BLaER1 (cell line): Measurements from ENCODE around the gene CTPS2.
"Not testable (repeated sequence)": the region's sequence is repeated elsewhere in the genome, so short reads cannot be mapped to it uniquely, and the experiment has no call there.

ENCODE experiments used
- H3K27ac ChIP-seq: shearing (Covaris generic); formaldehyde crosslinking; 2 replicates; pipeline ENCODE4 v1.8.1; 2022
- H3K27me3 ChIP-seq: shearing (Covaris generic); formaldehyde crosslinking; 2 replicates; pipeline ENCODE4 v1.8.1; 2022
- H3K36me3 ChIP-seq: shearing (Covaris generic); formaldehyde crosslinking; 2 replicates; pipeline ENCODE4 v1.8.1; 2022
- H3K4me1 ChIP-seq: shearing (Covaris generic); formaldehyde crosslinking; 2 replicates; pipeline ENCODE4 v1.8.1; 2022
- H3K4me2 ChIP-seq: shearing (Covaris generic); formaldehyde crosslinking; 2 replicates; pipeline ENCODE4 v1.8.1; 2022
- H3K4me3 ChIP-seq: shearing (Covaris generic); formaldehyde crosslinking; 2 replicates; pipeline ENCODE4 v1.8.1; 2022
- H3K9ac ChIP-seq: shearing (Covaris generic); formaldehyde crosslinking; 2 replicates; pipeline ENCODE4 v1.8.1; 2022
- H3K9me3 ChIP-seq: shearing (Covaris generic); formaldehyde crosslinking; 2 replicates; pipeline ENCODE4 v1.8.1; 2022
- H4K20me1 ChIP-seq: shearing (Covaris generic); formaldehyde crosslinking; 2 replicates; pipeline ENCODE4 v1.8.1; 2022
- Cebpa-rat ChIP-seq: shearing (Covaris generic); IDR thresholded peaks from 2 replicates; pipeline ENCODE4 v1.8.1; 2022

CTPS2 gene

GRCh38 chrX:16639966-16640365 lies 72.5 kb downstream of the CTPS2 start:
- TF ChIP-seq Cebpa-rat, result no peak
- Histone ChIP-seq H3K4me2 (no peak overlapping the region), H3K9me3 (no peaks in the 10 kb centered on the region), H3K27ac (no peak overlapping the region), H3K9ac (no peak overlapping the region), H3K36me3 (peaks cover 21% of the 10 kb centered on the region; the same call in 1 of the 2 replicates), H3K4me1 (no peaks in the 10 kb centered on the region), H3K27me3 (peaks cover 88% of the 10 kb centered on the region), H3K4me3 (no peak overlapping the region), H4K20me1 (peaks cover 10% of the 10 kb centered on the region; the same call in 1 of the 2 replicates)

- H3K27me3 ChIP-seq, result peaks cover 86% of the 10 kb centered on the region
- H3K27ac ChIP-seq, result no peak overlapping the region
- no peak for TF ChIP-seq Cebpa-rat
Measured at GRCh38 chrX:16638533-16638932, 73.9 kb downstream of the CTPS2 start.

GRCh38 chrX:16635596-16635995 lies 76.9 kb downstream of the CTPS2 start:
- Histone ChIP-seq H4K20me1 (peaks cover 15% of the 10 kb centered on the region; the same call in 1 of the 2 replicates), H3K9ac (no peak overlapping the region), H3K4me1 (no peaks in the 10 kb centered on the region), H3K27me3 (peaks cover 86% of the 10 kb centered on the region), H3K27ac (no peak overlapping the region), H3K9me3 (no peaks in the 10 kb centered on the region), H3K36me3 (peaks cover 21% of the 10 kb centered on the region; the same call in 1 of the 2 replicates), H3K4me3 (no peak overlapping the region), H3K4me2 (no peak overlapping the region)
- TF ChIP-seq Cebpa-rat, result no peak

More at GRCh38 chrX:16638533-16638932, 73.9 kb downstream of the CTPS2 start:
- Histone ChIP-seq H3K4me2 (no peak overlapping the region), H3K9me3 (no peaks in the 10 kb centered on the region), H3K36me3 (peaks cover 21% of the 10 kb centered on the region; the same call in 1 of the 2 replicates), H3K4me1 (no peaks in the 10 kb centered on the region), H3K9ac (no peak overlapping the region), H3K4me3 (no peak overlapping the region), H4K20me1 (peaks cover 15% of the 10 kb centered on the region; the same call in 1 of the 2 replicates)

- Histone ChIP-seq H3K4me1 (no peaks in the 10 kb centered on the region), H3K36me3 (peaks cover 21% of the 10 kb centered on the region; the same call in 1 of the 2 replicates), H3K9me3 (no peaks in the 10 kb centered on the region), H3K4me3 (no peak overlapping the region), H4K20me1 (peaks cover 14% of the 10 kb centered on the region; the same call in 1 of the 2 replicates), H3K27me3 (peaks cover 86% of the 10 kb centered on the region), H3K4me2 (no peak overlapping the region), H3K27ac (no peak overlapping the region), H3K9ac (no peak overlapping the region)
- TF ChIP-seq Cebpa-rat, result no peak
Measured at GRCh38 chrX:16635040-16635439, 77.4 kb downstream of the CTPS2 start.

GRCh38 chrX:16633754-16634153 lies 78.7 kb downstream of the CTPS2 start:
- Histone ChIP-seq H3K36me3 (peaks cover 18% of the 10 kb centered on the region; the same call in 1 of the 2 replicates), H3K4me1 (no peaks in the 10 kb centered on the region), H3K9ac (no peak overlapping the region), H3K4me2 (no peak overlapping the region), H3K27ac (no peak overlapping the region), H3K9me3 (no peaks in the 10 kb centered on the region), H3K27me3 (peaks cover 88% of the 10 kb centered on the region), H3K4me3 (no peak overlapping the region), H4K20me1 (peaks cover 11% of the 10 kb centered on the region; the same call in 1 of the 2 replicates)
- no peak for TF ChIP-seq Cebpa-rat

- TF ChIP-seq Cebpa-rat, result no peak
- Histone ChIP-seq H3K27me3 (peaks cover 97% of the 10 kb centered on the region), H3K9ac (no peak overlapping the region), H3K27ac (no peak overlapping the region), H3K4me1 (no peaks in the 10 kb centered on the region), H3K4me3 (no peak overlapping the region), H3K4me2 (no peak overlapping the region), H3K36me3 (peaks cover 5% of the 10 kb centered on the region; the same call in 1 of the 2 replicates), H4K20me1 (peaks cover 5% of the 10 kb centered on the region; the same call in 1 of the 2 replicates), H3K9me3 (no peaks in the 10 kb centered on the region)
Measured at GRCh38 chrX:16629909-16630308, 82.6 kb downstream of the CTPS2 start.

GRCh38 chrX:16628946-16629595 lies 83.4 kb downstream of the CTPS2 start:
- H3K36me3 ChIP-seq, result peaks cover 5% of the 10 kb centered on the region; the same call in 1 of the 2 replicates
- H3K27me3 ChIP-seq, result peaks cover 97% of the 10 kb centered on the region
- no peak overlapping the region for H3K9ac ChIP-seq
- no peaks in the 10 kb centered on the region for H3K4me1 ChIP-seq
- no peak overlapping the region for H3K4me3 ChIP-seq
- no peaks in the 10 kb centered on the region for H3K9me3 ChIP-seq
- no peak overlapping the region for H3K4me2 ChIP-seq
- no peak overlapping the region for H3K27ac ChIP-seq
- H4K20me1 ChIP-seq, result no peaks in the 10 kb centered on the region; the same call in 1 of the 2 replicates
- no peak for TF ChIP-seq Cebpa-rat

- H3K9me3 ChIP-seq, H3K4me1 ChIP-seq, H3K36me3 ChIP-seq, H3K9ac ChIP-seq, H4K20me1 ChIP-seq, H3K4me2 ChIP-seq, H3K27ac ChIP-seq, H3K4me3 ChIP-seq: not testable (repeated sequence)
- H3K27me3 ChIP-seq, result peaks cover 93% of the 10 kb centered on the region
Measured at GRCh38 chrX:16628511-16628910, 84.0 kb downstream of the CTPS2 start.

- H3K27ac ChIP-seq, result no peak overlapping the region
- peaks cover 20% of the 10 kb centered on the region for H3K36me3 ChIP-seq
- peaks cover 15% of the 10 kb centered on the region for H3K9me3 ChIP-seq
- peaks cover 10% of the 10 kb centered on the region; the same call in 1 of the 2 replicates for H4K20me1 ChIP-seq
- H3K4me3 ChIP-seq, result no peak overlapping the region
- H3K4me1 ChIP-seq, result no peaks in the 10 kb centered on the region
- no peak for TF ChIP-seq Cebpa-rat
- H3K4me2 ChIP-seq, result no peak overlapping the region
- H3K9ac ChIP-seq, result no peak overlapping the region
- peaks cover 79% of the 10 kb centered on the region for H3K27me3 ChIP-seq
Measured at GRCh38 chrX:16619024-16619423, 93.4 kb downstream of the CTPS2 start.

GRCh38 chrX:16618422-16618821 lies 94.0 kb downstream of the CTPS2 start:
- Histone ChIP-seq H3K4me1 (no peaks in the 10 kb centered on the region), H3K9ac (no peak overlapping the region), H4K20me1 (peaks cover 10% of the 10 kb centered on the region; the same call in 1 of the 2 replicates), H3K36me3 (peaks cover 26% of the 10 kb centered on the region), H3K27ac (no peak overlapping the region), H3K27me3 (peaks cover 83% of the 10 kb centered on the region), H3K4me2 (no peak overlapping the region), H3K4me3 (no peak overlapping the region), H3K9me3 (peaks cover 15% of the 10 kb centered on the region)
- TF ChIP-seq Cebpa-rat, result no peak
